Measurements from ENCODE around the gene ALG11.
"Not testable (repeated sequence)": the region's sequence is repeated elsewhere in the genome, so short reads cannot be mapped to it uniquely, and the experiment has no call there.

ALG11 gene

DNA sequence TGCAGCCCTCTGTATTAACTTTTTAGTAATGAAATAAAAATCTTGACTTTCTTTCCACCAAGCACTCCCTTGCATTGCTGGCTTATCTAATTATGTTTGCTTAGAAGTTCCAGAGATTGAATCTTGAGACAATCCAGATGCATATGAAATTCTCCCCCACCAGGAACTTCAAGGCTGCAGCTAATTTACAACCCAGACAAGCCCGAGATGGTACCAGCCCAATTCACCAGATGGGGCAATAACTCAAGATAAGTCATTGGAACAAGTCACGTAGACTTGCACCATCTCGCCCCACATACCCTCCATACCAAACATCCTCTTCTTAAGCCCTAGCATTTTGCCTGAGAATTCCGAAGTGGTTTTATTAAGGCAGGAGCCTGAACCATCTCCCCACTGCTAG is 41.3 kb downstream of the ALG11 start:
- H3K9me3 ChIP-seq: no peaks in the 10 kb centered on the region
- no peaks in the 10 kb centered on the region for H4K20me1 ChIP-seq

DNA sequence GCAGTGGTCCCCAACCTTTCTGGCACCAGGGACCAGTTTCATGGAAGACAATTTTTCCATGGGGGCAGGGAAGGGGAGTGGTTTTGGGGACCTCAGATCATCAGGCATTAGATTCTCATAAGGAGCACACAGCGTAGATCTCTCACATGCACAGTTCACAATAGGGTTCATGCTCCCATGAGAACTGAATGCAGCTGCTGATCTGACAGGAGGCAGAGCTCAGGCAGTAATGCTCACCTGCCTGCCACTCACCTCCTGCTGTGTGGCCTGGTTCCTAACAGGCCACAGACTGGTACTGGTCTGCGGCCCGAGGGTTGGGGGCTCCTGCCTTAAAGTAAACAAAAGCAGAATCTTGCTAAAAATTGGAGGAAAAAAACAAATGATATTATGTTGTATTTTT is 48.9 kb downstream of the ALG11 start:
- H3K4me1 ChIP-seq, H3K36me3 ChIP-seq, H3K27ac ChIP-seq, H4K20me1 ChIP-seq, H3K9ac ChIP-seq, H3K4me3 ChIP-seq, H3K4me2 ChIP-seq, H3K27me3 ChIP-seq: not testable (repeated sequence)
- peaks cover 34% of the 10 kb centered on the region for H3K9me3 ChIP-seq

More for the DNA sequence above, 41.3 kb downstream of the ALG11 start:
- Histone ChIP-seq H3K4me3 (no peak overlapping the region), H3K36me3 (no peaks in the 10 kb centered on the region), H3K27ac (no peak overlapping the region), H3K9ac (no peak overlapping the region), H3K27me3 (no peaks in the 10 kb centered on the region), H3K4me1 (no peaks in the 10 kb centered on the region), H3K4me2 (no peak overlapping the region)
- TF ChIP-seq Cebpa-rat (IDR thresholded peaks at IDR 0.05): no peak

DNA sequence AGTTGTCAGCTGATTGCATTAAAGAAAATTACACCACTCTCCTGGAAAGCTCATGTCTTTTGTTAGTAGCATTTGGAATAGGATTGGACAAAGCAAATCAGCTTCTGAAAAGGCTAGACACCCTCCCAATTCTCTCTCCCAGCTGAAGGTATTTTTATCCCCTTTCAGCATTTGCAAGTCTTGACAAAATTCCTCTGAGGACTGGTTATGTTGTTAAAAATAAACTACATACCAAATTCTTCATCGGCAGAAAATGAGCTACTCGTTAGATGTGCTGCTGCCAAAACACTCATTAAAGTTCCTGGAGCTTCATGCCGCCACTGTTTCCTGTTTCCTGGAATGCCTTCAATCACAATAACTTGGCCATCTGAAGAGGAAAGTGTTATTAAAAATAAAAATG is 49.4 kb downstream of the ALG11 start:
- H3K4me2 ChIP-seq: no peak overlapping the region
- H4K20me1 ChIP-seq: no peaks in the 10 kb centered on the region
- H3K27ac ChIP-seq: no peak overlapping the region
- H3K9ac ChIP-seq: no peak overlapping the region
- H3K9me3 ChIP-seq: peaks cover 39% of the 10 kb centered on the region
- H3K36me3 ChIP-seq: no peaks in the 10 kb centered on the region
- no peaks in the 10 kb centered on the region for H3K27me3 ChIP-seq
- H3K4me3 ChIP-seq: no peak overlapping the region
- TF ChIP-seq Cebpa-rat (IDR thresholded peaks at IDR 0.05): no peak
- no peaks in the 10 kb centered on the region for H3K4me1 ChIP-seq

- Histone ChIP-seq H3K9me3 (peaks cover 68% of the 10 kb centered on the region), H3K9ac (no peak overlapping the region), H3K27ac (no peak overlapping the region), H3K27me3 (no peaks in the 10 kb centered on the region), H3K36me3 (no peaks in the 10 kb centered on the region), H4K20me1 (no peaks in the 10 kb centered on the region), H3K4me3 (no peak overlapping the region), H3K4me2 (no peak overlapping the region), H3K4me1 (no peaks in the 10 kb centered on the region)
- TF ChIP-seq Cebpa-rat (IDR thresholded peaks at IDR 0.05): no peak
Measured at GRCh38 chr13:52067237-52067636, 55.0 kb downstream of the ALG11 start.

GRCh38 chr13:52070929-52071523 is 58.8 kb downstream of the ALG11 start:
- H3K27ac ChIP-seq: no peak overlapping the region
- H3K9ac ChIP-seq: no peak overlapping the region
- no peak for TF ChIP-seq Cebpa-rat (IDR thresholded peaks at IDR 0.05)
- H4K20me1 ChIP-seq: no peaks in the 10 kb centered on the region
- H3K4me2 ChIP-seq: no peak overlapping the region
- H3K27me3 ChIP-seq: no peaks in the 10 kb centered on the region
- H3K36me3 ChIP-seq: no peaks in the 10 kb centered on the region
- H3K4me3 ChIP-seq: no peak overlapping the region
- H3K9me3 ChIP-seq: peaks cover 55% of the 10 kb centered on the region
- H3K4me1 ChIP-seq: no peaks in the 10 kb centered on the region

Data from BLaER1 (cell line).